ENCODE data around the gene ITGAE. TPM values are rescaled to one million over a fixed set of nuclear protein-coding genes. Genes with fewer than 3 reads are reported as not detected.

Gene ITGAE
- total and polyA plus RNA-seq, 2 donors from 2014 or later = 16.5 to 46.3 TPM

GRCh38 chr17:3804503-3804931, 3.5 kb upstream of the ITGAE start:
- H3K27me3 ChIP-seq (ENCODE audit: control insufficient read depth, insufficient read depth, low read length) = no peaks in the 10 kb centered on the region
- DNase-seq (peak in 1 of 5 donors; percentile 43), FAIRE-seq (no peak)
- no peaks in the 10 kb centered on the region for H3K4me1 ChIP-seq (ENCODE audit: control insufficient read depth in 2 of 3, insufficient read depth in 2 of 3, low read depth in 1 of 3, low read length in 3 of 3)
- H3K9me3 ChIP-seq (ENCODE audit: control insufficient read depth in 2 of 3, insufficient read depth in 1 of 3, low read length in 3 of 3) = no peaks in the 10 kb centered on the region
- no peak overlapping the region for H3K9ac ChIP-seq (ENCODE audit: low read length in 3 of 3)
- H3K27ac ChIP-seq (ENCODE audit: low read depth in 2 of 2, low read length in 2 of 2) = no peak overlapping the region
- peaks cover 0 to 6% (median 4%) of the 10 kb centered on the region in 3 donors for H3K36me3 ChIP-seq (ENCODE audit: control insufficient read depth in 2 of 3, insufficient read depth in 3 of 3, low read length in 3 of 3)
- intact Hi-C loops (cut with DNase I) = no loop called here
- H3K4me3 ChIP-seq (ENCODE audit: low read length in 3 of 3) = peak overlapping the region in 1 of 3 donors; percentile 40
- TF ChIP-seq CTCF (IDR thresholded peaks at IDR 0.05; ENCODE audit: borderline replicate concordance, extremely low read depth, insufficient read depth) = no peak

- Histone ChIP-seq H3K4me3 (ENCODE audit: low read length in 3 of 3) (no peak overlapping the region), H3K27ac (ENCODE audit: low read depth in 2 of 2, low read length in 2 of 2) (no peak overlapping the region), H3K9ac (ENCODE audit: low read length in 3 of 3) (no peak overlapping the region), H3K36me3 (ENCODE audit: control insufficient read depth in 2 of 3, insufficient read depth in 3 of 3, low read length in 3 of 3) (peaks cover 0 to 6% (median 4%) of the 10 kb centered on the region in 3 donors), H3K27me3 (ENCODE audit: control insufficient read depth, insufficient read depth, low read length) (no peaks in the 10 kb centered on the region), H3K9me3 (ENCODE audit: control insufficient read depth in 2 of 3, insufficient read depth in 1 of 3, low read length in 3 of 3) (no peaks in the 10 kb centered on the region), H3K4me1 (ENCODE audit: control insufficient read depth in 2 of 3, insufficient read depth in 2 of 3, low read depth in 1 of 3, low read length in 3 of 3) (no peaks in the 10 kb centered on the region)
- no peak for DNase-seq
- intact Hi-C loops (cut with DNase I) = no loop called here
- TF ChIP-seq CTCF (IDR thresholded peaks at IDR 0.05; ENCODE audit: borderline replicate concordance, extremely low read depth, insufficient read depth) = no peak
- no peak for FAIRE-seq
Measured at GRCh38 chr17:3803308-3803640, 2.3 kb upstream of the ITGAE start.

GRCh38 chr17:3802461-3803307, 1.7 kb upstream of the ITGAE start:
- DNase-seq = peak in 3 of 5 donors; percentile 59 to 75 (median 68)
- intact Hi-C loops (cut with DNase I) = no loop called here
- peaks cover 0 to 5% (median 4%) of the 10 kb centered on the region in 3 donors for H3K36me3 ChIP-seq (ENCODE audit: control insufficient read depth in 2 of 3, insufficient read depth in 3 of 3, low read length in 3 of 3)
- no peaks in the 10 kb centered on the region for H3K27me3 ChIP-seq (ENCODE audit: control insufficient read depth, insufficient read depth, low read length)
- FAIRE-seq = no peak
- no peaks in the 10 kb centered on the region for H3K4me1 ChIP-seq (ENCODE audit: control insufficient read depth in 2 of 3, insufficient read depth in 2 of 3, low read depth in 1 of 3, low read length in 3 of 3)
- no peak overlapping the region for H3K9ac ChIP-seq (ENCODE audit: low read length in 3 of 3)
- H3K4me3 ChIP-seq (ENCODE audit: low read length in 3 of 3) = no peak overlapping the region
- H3K27ac ChIP-seq (ENCODE audit: low read depth in 2 of 2, low read length in 2 of 2) = no peak overlapping the region
- TF ChIP-seq CTCF (IDR thresholded peaks at IDR 0.05; ENCODE audit: borderline replicate concordance, extremely low read depth, insufficient read depth) = no peak
- H3K9me3 ChIP-seq (ENCODE audit: control insufficient read depth in 2 of 3, insufficient read depth in 1 of 3, low read length in 3 of 3) = no peaks in the 10 kb centered on the region

All from kidney (tissue), 14 donors.